Right cardiac atrium (tissue), 5 donors: ENCODE measurements around the gene SPTLC1. TPM values are rescaled to one million over a fixed set of nuclear protein-coding genes. Genes with fewer than 3 reads are reported as not detected.
"Not testable (repeated sequence)": the region's sequence is repeated elsewhere in the genome, so short reads cannot be mapped to it uniquely, and the experiment has no call there.

Experiments used
- ATAC-seq, 2 donors: fragments of 200-7000 bp; cut with Tn5 transposase; one replicate each; pipeline versions ENCODE4 v1.8.0 to v1.9.1; 2020; ENCODE audit warnings: moderate library complexity in 2 of 2, mild to moderate bottlenecking in 1 of 2
- DNase-seq, 3 donors: peaks; one replicate each; pipeline ENCODE4 v3.0.0-alpha.2; 2020
- H3K27ac ChIP-seq: one replicate; pipeline ENCODE4 v1.5.1; 2013; ENCODE audit warnings: mild to moderate bottlenecking, low read length, control low read depth, moderate library complexity
- H3K27me3 ChIP-seq: one replicate; pipeline ENCODE4 v1.6.1; 2013; ENCODE audit not compliant: control insufficient read depth, insufficient read depth
- H3K4me1 ChIP-seq: one replicate; pipeline ENCODE4 v1.6.1; 2013; ENCODE audit warnings: low read length; ENCODE audit not compliant: control insufficient read depth, insufficient read depth
- H3K4me3 ChIP-seq: one replicate; pipeline ENCODE4 v1.5.1; 2013; ENCODE audit warnings: low read length, control low read depth
- H3K9me3 ChIP-seq: one replicate; pipeline ENCODE4 v1.6.1; 2013; ENCODE audit warnings: low read length; ENCODE audit not compliant: control insufficient read depth
- WGBS: extraction: QIAGEN DNeasy Blood & Tissue Kit; methylation state at CpG from one replicate; pipeline ENCODE4 v1.1.7; 2013; 5-methylcytosine and 5-hydroxymethylcytosine counted together
- intact Hi-C, 4 donors: fragments of 100-400 bp; cut with DNase I; formaldehyde crosslinking; loops; one replicate each; pipeline versions ENCODE4 v1.11.0 to v1.14.0; 2022 to 2023
- polyA plus RNA-seq: library from polyadenylated mRNA; stranded (reverse); fragments of 200-250 nt; gene quantifications from one replicate; pipeline ENCODE4 v1.2.3, GENCODE V29; 2013
- total RNA-seq, 4 donors: library from RNA; stranded (reverse); fragmentation: NEBNext Ultra II Directional; extraction: Animal tissue kit (Norgen Biotek cat#: 25700); gene quantifications; one replicate each; pipeline ENCODE4 v1.2.1, GENCODE V29; 2021
- donor health status: healthy with polysubstance abuse.
- donor health status: DM: no; HTN: yes; CAD: no.
- donor health status: DM: no; HTN: no; CAD: no.
- donor health status: DM: no; HTN: yes; CAD: no; lungs with severe emphysema.
- donor health status: DM: yes; HTN: yes; CAD: no.

The SPTLC1 gene
- total and polyA plus RNA-seq, 5 donors, result 21.1 to 33.6 (median 32.8) TPM

GRCh38 chr9:92153466-92154415 is 38.5 kb upstream of the SPTLC1 start:
- whole genome bisulfite sequencing, result 64% methylated on average over 10 of the region's 10 CpGs
- not testable (repeated sequence) for DNase-seq

GRCh38 chr9:92151691-92152393 is 36.6 kb upstream of the SPTLC1 start:
- ATAC-seq (no peak), DNase-seq (peak in 1 of 3 donors; percentile 53)
- Histone ChIP-seq H3K4me1 (no peaks in the 10 kb centered on the region), H3K9me3 (no peaks in the 10 kb centered on the region), H3K4me3 (no peak overlapping the region), H3K27me3 (no peaks in the 10 kb centered on the region), H3K27ac (no peak overlapping the region)
- intact Hi-C loops, result no loop called here
- WGBS, result 66% methylated on average over 15 of the region's 15 CpGs

More at GRCh38 chr9:92153466-92154415, 38.5 kb upstream of the SPTLC1 start:
- ATAC-seq, result peak in 1 of 2 donors; percentile 16
- H3K4me1 ChIP-seq, H3K27ac ChIP-seq, H3K4me3 ChIP-seq, intact Hi-C loops, H3K27me3 ChIP-seq, H3K9me3 ChIP-seq: not testable (repeated sequence)

GRCh38 chr9:92150501-92151470 is 35.6 kb upstream of the SPTLC1 start:
- H3K4me3 ChIP-seq, intact Hi-C loops, H3K27ac ChIP-seq, H3K27me3 ChIP-seq, DNase-seq, H3K4me1 ChIP-seq, H3K9me3 ChIP-seq, ATAC-seq: not testable (repeated sequence)
- 76% methylated on average over 7 of the region's 7 CpGs for WGBS

- DNase-seq (no peak), ATAC-seq (no peak)
- 71% methylated on average over 8 of the region's 8 CpGs for WGBS
- H3K4me1 ChIP-seq, result no peaks in the 10 kb centered on the region
- H3K27ac ChIP-seq, result no peak overlapping the region
- H3K27me3 ChIP-seq, result no peaks in the 10 kb centered on the region
- intact Hi-C loops, result no loop called here
- no peak overlapping the region for H3K4me3 ChIP-seq
- no peaks in the 10 kb centered on the region for H3K9me3 ChIP-seq
Observed at GRCh38 chr9:92147852-92148180, 32.6 kb upstream of the SPTLC1 start.

- WGBS, result 19% methylated on average over 21 of the region's 21 CpGs
- Histone ChIP-seq H3K27ac (no peak overlapping the region), H3K4me1 (no peaks in the 10 kb centered on the region), H3K27me3 (no peaks in the 10 kb centered on the region), H3K4me3 (no peak overlapping the region), H3K9me3 (no peaks in the 10 kb centered on the region)
- DNase-seq (peak in 2 of 3 donors; percentile 66 to 70), ATAC-seq (peak; percentile 74 to 91)
- intact Hi-C loops, result no loop called here
Observed at GRCh38 chr9:92147030-92147851, 32.0 kb upstream of the SPTLC1 start.

GRCh38 chr9:92146610-92147009 is 31.4 kb upstream of the SPTLC1 start:
- ATAC-seq, result peak; percentile 54 to 63

GRCh38 chr9:92145784-92146183 is 30.6 kb upstream of the SPTLC1 start:
- WGBS, result 97% methylated on average over 3 of the region's 3 CpGs
- not testable (repeated sequence) for H3K27ac ChIP-seq

More at GRCh38 chr9:92146610-92147009, 31.4 kb upstream of the SPTLC1 start:
- no peak overlapping the region for H3K4me3 ChIP-seq
- no peaks in the 10 kb centered on the region for H3K4me1 ChIP-seq
- 33% methylated on average over 3 of the region's 3 CpGs for WGBS
- H3K27ac ChIP-seq, result no peak overlapping the region
- intact Hi-C loops, result no loop called here
- peak in 1 of 3 donors; percentile 66 for DNase-seq
- no peaks in the 10 kb centered on the region for H3K9me3 ChIP-seq
- H3K27me3 ChIP-seq, result no peaks in the 10 kb centered on the region

GRCh38 chr9:92142329-92142728 is 27.1 kb upstream of the SPTLC1 start:
- DNase-seq (peak in 1 of 3 donors; percentile 26), ATAC-seq (no peak)
- H3K4me1 ChIP-seq, result no peaks in the 10 kb centered on the region

More at GRCh38 chr9:92145784-92146183, 30.6 kb upstream of the SPTLC1 start:
- intact Hi-C loops, DNase-seq, ATAC-seq, H3K4me1 ChIP-seq, H3K9me3 ChIP-seq, H3K4me3 ChIP-seq, H3K27me3 ChIP-seq: not testable (repeated sequence)

GRCh38 chr9:92141144-92142129 is 26.2 kb upstream of the SPTLC1 start:
- Histone ChIP-seq H3K27me3 (no peaks in the 10 kb centered on the region), H3K9me3 (no peaks in the 10 kb centered on the region), H3K4me3 (peak overlapping the region; percentile 50), H3K27ac (no peak overlapping the region), H3K4me1 (no peaks in the 10 kb centered on the region)
- intact Hi-C loops, result loop anchor here in 1 of 4 donors (5.0 kb wide), 1 partner anchor 101 kb away; no protein-coding TSS in a partner anchor
- 16% methylated on average over 62 of the region's 62 CpGs for WGBS
- ATAC-seq, result peak; percentile 27 to 46
- peak in 2 of 3 donors; percentile 72 to 75 for DNase-seq

More at GRCh38 chr9:92142329-92142728, 27.1 kb upstream of the SPTLC1 start:
- Histone ChIP-seq H3K4me3 (no peak overlapping the region), H3K27me3 (no peaks in the 10 kb centered on the region), H3K27ac (no peak overlapping the region), H3K9me3 (no peaks in the 10 kb centered on the region)
- intact Hi-C loops, result loop anchor here in 1 of 4 donors (5.0 kb wide), 1 partner anchor 100 kb away; no protein-coding TSS in a partner anchor
- WGBS, result 86% methylated on average over 8 of the region's 8 CpGs
